NCI-H524 (cell line): ENCODE data around the gene LACTB.
"Not testable (repeated sequence)": the region's sequence is repeated elsewhere in the genome, so short reads cannot be mapped to it uniquely, and the experiment has no call there.

Experiments used
- DNase-seq, 2 experiments: peaks; one replicate each; lab custom pipeline; 2025; lab: John Stamatoyannopoulos, UW

LACTB gene

DNA sequence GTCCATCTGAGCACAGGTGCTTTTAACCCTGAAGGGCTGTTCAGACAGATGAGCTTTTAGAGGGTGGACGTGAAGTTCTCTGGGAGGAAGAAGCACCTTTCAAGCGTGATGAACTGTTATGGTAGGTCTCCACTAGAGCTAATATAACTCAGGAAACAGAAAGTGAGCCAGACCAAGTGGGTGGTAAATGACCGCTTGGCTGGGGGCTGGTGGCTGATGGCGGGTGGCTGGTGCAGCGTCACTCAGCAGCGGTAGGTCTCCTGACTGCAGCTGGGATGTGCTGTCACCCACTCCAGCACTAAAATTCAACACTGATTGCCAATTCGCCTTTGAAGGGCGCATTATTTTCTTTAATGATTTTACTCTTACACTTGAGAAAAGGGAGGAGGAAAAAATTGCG lies 31.2 kb upstream of the LACTB start:
- DNase-seq: peak; percentile 29 to 68

DNA sequence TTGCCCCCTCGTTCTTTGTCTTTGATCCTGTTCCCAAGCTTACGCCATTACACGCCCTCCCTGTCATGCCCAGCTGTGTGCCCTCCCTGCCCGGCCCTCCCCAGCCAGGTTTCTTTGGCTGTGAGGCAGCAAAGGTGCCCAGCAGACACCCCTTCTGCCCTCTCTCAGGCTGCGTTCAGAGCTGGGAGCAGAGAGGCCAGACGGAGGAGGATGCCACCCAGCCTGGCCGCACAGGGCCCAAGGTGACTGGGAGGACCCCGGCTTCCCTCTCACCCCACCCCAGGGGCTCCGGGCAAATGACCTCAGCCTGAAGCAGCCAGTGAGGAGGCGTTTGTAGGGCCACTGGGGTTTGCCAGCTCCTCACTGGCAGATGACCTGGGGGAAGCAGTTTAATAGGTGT lies 30.8 kb upstream of the LACTB start:
- no peak for DNase-seq

DNA sequence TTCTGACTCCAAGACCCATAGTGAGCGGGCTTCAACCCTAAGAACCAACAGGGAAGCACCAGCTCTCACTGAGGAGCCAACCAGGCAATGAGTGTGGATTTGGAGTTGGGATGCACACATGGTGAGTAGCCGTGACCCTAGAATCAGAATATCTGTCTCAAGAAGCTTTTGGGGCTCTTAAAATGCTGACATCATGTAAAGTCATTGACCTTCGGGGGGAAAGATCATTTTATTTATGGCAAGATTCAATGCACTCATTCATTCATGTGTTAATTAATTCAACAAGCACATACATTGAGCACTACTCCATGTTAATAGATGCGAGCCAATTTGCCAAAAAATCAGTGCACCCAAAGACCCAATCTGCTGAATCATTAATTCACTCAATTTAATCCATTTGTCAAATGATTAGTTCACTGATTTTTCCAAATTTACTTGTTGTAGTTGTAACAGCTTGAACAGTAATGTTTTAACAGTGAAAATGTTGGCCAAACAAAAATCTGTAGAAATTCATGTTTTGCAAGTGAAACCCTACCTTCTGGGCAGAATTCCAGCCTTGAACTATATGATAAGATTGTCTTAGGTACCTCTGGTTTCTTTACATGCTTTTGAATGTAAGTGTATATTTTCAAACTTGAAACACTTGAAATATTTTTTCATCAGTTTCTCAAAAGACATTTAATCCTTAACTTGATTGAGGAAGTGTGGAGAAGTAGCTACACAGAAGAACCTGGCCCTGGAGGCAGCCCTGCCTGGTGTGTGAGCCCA lies 29.8 kb upstream of the LACTB start:
- no peak for DNase-seq

- DNase-seq: peak; percentile 44 to 85
Observed at GRCh38 chr15:63093486-63094205, 28.0 kb upstream of the LACTB start.

DNA sequence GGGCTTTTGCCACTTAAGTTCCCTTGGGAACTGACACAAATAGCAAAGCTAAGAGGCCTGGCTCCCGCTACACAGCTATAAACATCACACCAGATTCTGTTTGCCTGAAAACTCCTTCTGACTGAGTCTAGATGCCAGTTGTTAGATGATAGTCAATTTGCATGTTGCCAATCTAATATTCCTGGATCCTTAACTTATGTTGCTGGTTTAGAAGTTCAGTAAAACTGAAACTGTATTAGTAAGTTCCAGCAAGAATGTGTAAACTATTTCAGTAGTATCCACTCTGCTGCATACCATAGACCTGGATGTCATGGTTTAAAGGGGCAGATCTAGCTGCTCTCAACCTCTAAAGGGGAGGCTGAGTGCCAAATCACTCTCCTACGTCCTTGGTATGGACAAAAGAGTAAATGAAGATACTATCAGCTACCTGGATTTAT lies 27.1 kb upstream of the LACTB start:
- peak; percentile 38 to 79 for DNase-seq

DNA sequence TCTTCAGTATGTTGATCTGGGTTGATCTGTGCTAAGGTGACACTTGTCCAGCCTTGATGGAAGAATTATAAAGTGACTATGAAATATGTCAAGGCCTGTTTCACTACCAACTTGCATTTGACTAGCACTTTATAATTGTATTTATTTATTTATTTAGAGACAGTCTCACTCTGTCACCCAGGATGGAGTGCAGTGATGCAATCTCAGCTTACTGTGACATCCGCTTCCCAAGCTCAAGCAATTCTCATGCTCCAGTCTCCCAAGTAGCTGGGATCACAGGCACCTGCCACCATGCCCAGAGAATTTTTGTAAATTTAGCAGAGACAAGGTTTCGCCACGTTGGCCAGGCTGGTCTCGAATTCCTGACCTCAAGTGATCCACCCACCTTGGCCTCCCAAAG lies 25.5 kb upstream of the LACTB start:
- DNase-seq: no peak

GRCh38 chr15:63098901-63099300 lies 22.8 kb upstream of the LACTB start:
- not testable (repeated sequence) for DNase-seq

DNA sequence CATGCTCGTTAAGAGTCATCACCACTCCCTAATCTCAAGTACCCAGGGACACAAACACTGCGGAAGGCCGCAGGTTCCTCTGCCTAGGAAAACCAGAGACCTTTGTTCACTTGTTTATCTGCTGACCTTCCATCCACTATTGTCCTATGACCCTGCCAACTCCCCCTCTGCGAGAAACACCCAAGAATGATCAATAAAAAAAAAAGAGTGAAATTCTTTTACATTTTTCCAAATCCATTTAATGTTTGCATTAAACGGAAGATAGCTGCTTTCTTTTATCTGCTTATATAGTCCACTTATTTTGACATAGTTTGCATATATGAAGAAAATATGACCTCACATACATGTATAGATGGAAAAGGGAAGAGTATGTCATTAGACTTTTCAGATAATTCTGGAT lies 22.1 kb upstream of the LACTB start:
- not testable (repeated sequence) for DNase-seq

DNA sequence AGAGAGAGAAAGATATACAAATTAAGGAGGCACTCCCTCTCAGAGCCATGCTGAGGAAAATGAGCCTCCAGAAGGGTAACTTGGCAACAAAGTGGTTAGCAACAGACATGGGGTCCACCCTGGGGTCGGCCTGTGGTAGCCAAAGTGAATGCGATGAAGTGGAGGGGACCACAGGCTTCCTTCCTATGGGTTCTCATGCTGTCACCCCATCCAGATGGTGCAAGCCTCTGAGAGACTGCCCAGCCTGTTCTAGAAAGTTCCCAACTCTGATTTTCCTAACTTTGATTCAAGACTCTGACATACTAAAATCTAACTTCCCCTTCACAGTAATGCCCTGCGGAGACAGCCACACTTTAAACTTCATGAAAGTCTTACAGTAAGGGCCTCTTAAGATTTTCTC lies 18.2 kb upstream of the LACTB start:
- no peak for DNase-seq

- no peak for DNase-seq
Observed at GRCh38 chr15:63104727-63105126, 16.9 kb upstream of the LACTB start.

- DNase-seq: not testable (repeated sequence)
Observed at GRCh38 chr15:63105354-63105753, 16.3 kb upstream of the LACTB start.

- DNase-seq: no peak
Observed at GRCh38 chr15:63107895-63108546, 13.6 kb upstream of the LACTB start.

- no peak for DNase-seq
Observed at GRCh38 chr15:63109498-63109897, 12.2 kb upstream of the LACTB start.

- no peak for DNase-seq
Observed at GRCh38 chr15:63109920-63110319, 11.7 kb upstream of the LACTB start.

DNA sequence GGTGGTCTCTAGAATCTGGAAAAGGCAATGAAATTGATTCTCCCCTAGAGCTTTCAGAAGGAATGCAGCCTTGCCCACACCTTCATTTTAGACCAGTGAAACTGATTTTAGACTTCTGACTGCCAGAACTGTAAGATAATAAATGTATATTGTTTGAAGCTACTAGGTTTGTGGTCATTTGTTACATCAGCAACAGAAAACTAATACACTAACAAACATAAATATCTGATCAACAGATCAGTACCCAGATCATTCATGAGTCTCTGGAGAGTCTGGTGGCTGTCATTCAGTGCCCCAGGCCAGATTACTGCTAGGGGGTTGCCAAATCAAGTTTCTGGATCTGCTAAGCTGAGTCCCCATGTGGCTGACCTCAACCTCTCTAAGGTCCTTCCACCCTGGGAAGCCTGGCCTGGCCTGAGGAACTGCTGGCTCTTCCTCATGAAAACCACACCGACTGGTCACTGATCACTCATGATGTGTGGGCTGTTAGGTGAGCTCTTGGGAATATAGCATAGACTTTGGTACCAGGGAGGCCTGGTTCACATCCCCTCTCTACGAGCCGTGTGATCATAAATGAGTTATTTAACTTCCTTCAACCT lies 11.1 kb upstream of the LACTB start:
- no peak for DNase-seq

DNA sequence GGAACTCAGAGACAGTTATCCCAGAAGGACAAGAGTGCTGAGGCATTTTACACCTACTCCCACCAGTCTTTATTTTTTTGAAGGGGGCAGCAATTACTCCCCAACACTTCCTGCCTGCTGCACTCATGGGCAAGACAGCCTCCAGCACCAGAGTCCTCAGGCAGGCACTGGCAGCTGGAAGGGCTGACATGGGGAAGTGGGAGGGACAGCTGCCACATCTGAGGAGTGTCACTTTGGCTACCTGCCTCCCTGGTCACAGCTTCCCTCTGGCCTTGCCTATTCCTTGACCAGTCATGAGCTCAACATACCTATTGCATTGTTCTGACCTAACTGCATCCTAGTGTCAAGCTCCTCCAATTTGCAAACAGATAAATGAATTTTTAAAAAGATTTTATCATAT lies 10.2 kb upstream of the LACTB start:
- DNase-seq: peak in 1 of 2 experiments; percentile 25

DNA sequence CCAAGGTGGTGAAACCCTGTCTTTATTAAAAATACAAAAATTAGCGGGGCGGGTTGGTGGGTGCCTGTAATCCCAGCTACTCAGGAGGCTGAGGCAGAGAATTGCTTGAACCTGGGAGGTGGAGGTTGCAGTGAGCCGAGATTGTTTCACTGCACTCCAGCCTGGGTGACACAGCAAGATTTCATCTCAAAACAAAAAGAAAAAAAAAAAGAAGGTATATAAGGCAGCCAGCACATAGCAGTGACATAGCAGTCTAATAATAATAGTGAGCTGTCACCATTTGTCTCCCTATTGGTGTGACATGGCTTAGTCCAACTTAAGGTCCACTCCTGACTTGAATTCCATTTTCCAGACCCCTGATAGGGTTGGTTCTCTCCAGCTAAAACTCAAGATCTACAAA lies 8.8 kb upstream of the LACTB start:
- no peak for DNase-seq

- no peak for DNase-seq
Observed at GRCh38 chr15:63114465-63114864, 7.2 kb upstream of the LACTB start.

- no peak for DNase-seq
Observed at GRCh38 chr15:63118854-63119253, 2.8 kb upstream of the LACTB start.

DNA sequence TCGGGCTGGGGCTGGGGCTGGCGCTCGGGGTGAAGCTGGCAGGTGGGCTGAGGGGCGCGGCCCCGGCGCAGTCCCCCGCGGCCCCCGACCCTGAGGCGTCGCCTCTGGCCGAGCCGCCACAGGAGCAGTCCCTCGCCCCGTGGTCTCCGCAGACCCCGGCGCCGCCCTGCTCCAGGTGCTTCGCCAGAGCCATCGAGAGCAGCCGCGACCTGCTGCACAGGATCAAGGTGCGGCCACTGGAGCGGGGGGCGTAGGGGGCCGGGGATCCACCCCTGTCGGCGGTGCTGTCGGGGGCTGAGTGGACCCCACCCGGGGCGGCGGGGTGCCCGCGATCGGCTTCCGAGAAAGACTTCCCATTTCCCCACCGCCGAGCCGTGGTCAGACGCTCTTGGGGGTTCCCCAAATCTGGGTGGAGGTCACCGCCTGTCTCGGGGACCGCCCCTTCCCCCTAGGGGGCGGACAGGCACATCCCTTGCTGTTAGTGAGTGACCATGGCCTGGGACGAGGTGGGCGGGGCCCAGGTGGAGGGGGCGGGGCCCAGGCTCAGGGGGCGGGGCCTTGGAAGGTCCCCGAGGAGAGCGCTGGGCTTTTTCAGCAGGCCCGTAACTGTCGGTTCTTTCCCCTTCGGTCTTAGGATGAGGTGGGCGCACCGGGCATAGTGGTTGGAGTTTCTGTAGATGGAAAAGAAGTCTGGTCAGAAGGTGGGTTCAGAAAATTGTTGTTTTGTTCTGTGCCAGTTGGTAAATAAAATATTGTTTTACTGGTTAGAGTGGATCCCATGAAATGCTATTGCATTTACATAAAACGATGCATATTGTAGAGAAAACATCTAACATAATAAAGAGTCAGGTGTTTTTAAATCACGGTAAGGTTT lies 578 bp downstream of the LACTB start:
- DNase-seq: peak; percentile 52 to 79

- no peak for DNase-seq
Observed at GRCh38 chr15:63124506-63124905, 2.8 kb downstream of the LACTB start.

- DNase-seq: no peak
Observed at GRCh38 chr15:63126726-63127125, 5.1 kb downstream of the LACTB start.
